A673 (cell line): ENCODE measurements around the gene SNX18.

Experiments used
- EZH2 ChIP-seq: fragments of 200-600 bp; sonication (generic); IDR thresholded peaks from 2 replicates; pipeline ENCODE4 v1.6.1; 2017; ENCODE audit warnings: borderline replicate concordance, low read depth, mild to moderate bottlenecking, mixed read lengths, antibody characterized with exemption, low read length; ENCODE audit not compliant: poor library complexity, severe bottlenecking
- TF ChIP-seq, protein P1 (sequence below): fragments of 300-800, 200-600 bp; sonication (generic); conservative IDR thresholded peaks from 2 replicates; pipeline ENCODE4 v1.5.1; 2017; ENCODE audit warnings: low read depth, mild to moderate bottlenecking, antibody characterized with exemption, low read length, moderate library complexity, mixed read lengths

GRCh38 chr5:54563083-54563761 lies 45.7 kb downstream of the SNX18 start:
- TF ChIP-seq, protein P1, sequence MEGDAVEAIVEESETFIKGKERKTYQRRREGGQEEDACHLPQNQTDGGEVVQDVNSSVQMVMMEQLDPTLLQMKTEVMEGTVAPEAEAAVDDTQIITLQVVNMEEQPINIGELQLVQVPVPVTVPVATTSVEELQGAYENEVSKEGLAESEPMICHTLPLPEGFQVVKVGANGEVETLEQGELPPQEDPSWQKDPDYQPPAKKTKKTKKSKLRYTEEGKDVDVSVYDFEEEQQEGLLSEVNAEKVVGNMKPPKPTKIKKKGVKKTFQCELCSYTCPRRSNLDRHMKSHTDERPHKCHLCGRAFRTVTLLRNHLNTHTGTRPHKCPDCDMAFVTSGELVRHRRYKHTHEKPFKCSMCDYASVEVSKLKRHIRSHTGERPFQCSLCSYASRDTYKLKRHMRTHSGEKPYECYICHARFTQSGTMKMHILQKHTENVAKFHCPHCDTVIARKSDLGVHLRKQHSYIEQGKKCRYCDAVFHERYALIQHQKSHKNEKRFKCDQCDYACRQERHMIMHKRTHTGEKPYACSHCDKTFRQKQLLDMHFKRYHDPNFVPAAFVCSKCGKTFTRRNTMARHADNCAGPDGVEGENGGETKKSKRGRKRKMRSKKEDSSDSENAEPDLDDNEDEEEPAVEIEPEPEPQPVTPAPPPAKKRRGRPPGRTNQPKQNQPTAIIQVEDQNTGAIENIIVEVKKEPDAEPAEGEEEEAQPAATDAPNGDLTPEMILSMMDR, result no peak
- no peak for TF ChIP-seq EZH2
